ENCODE measurements around the gene NTNG2.

Gene NTNG2

DNA sequence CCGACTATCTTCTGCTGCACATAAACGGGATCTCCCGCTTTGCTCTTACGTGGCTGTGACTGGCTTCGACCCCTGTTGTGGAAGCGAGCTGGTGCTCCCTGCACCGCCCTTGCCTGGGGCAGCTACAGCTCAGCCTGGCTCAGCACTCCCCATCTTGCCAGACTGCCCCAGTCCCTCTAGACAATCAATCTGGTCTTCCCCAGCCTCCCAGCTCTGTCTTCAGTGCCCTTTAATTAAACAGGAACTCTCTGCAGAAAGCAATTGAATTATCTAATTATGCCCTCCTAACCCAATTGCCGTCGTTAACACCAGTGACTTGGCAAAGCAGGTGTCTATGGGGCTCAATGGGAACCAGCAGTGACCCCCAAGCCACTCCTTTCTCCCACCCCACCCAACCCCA, 18.9 kb upstream of the NTNG2 start:
- no peak overlapping the region for H3K4me2 ChIP-seq (ENCODE audit: low read depth, low read length, poor library complexity, severe bottlenecking)
- no peaks in the 10 kb centered on the region for H3F3A ChIP-seq (ENCODE audit: insufficient read depth)
- H3K9me3 ChIP-seq (ENCODE audit: insufficient read depth, low read length) = no peaks in the 10 kb centered on the region
- H3K9ac ChIP-seq (ENCODE audit: low read length) = no peak overlapping the region
- H3K36me3 ChIP-seq (ENCODE audit: low read length) = no peaks in the 10 kb centered on the region
- no peak overlapping the region for H2AFZ ChIP-seq (ENCODE audit: low read depth, low read length, severe bottlenecking)
- H3K4me3 ChIP-seq (ENCODE audit: insufficient read depth, low read length, poor library complexity, severe bottlenecking) = no peak overlapping the region
- H3K79me2 ChIP-seq (ENCODE audit: insufficient read depth, low read length) = no peaks in the 10 kb centered on the region
- H3K27me3 ChIP-seq (ENCODE audit: low read length) = no peaks in the 10 kb centered on the region
- no peaks in the 10 kb centered on the region for H4K20me1 ChIP-seq (ENCODE audit: low read depth, low read length)
- TF ChIP-seq CTCF (IDR thresholded peaks at IDR 0.05; ENCODE audit: insufficient read depth, low read length, poor library complexity, severe bottlenecking) (no peak), EZH2phosphoT487 (conservative IDR thresholded peaks at IDR 0.05; ENCODE audit: low read length) (no peak)
- no peaks in the 10 kb centered on the region for H3K9me2 ChIP-seq (replicated peaks; ENCODE audit: insufficient read depth, low read length)
- no peak overlapping the region for H3K27ac ChIP-seq (ENCODE audit: low read depth, low read length)

- Histone ChIP-seq H3K36me3 (ENCODE audit: low read length) (no peaks in the 10 kb centered on the region), H3K27me3 (ENCODE audit: low read length) (no peaks in the 10 kb centered on the region), H3F3A (ENCODE audit: insufficient read depth) (no peaks in the 10 kb centered on the region), H3K79me2 (ENCODE audit: insufficient read depth, low read length) (no peaks in the 10 kb centered on the region), H3K4me3 (ENCODE audit: insufficient read depth, low read length, poor library complexity, severe bottlenecking) (no peak overlapping the region), H3K9me2 (replicated peaks; ENCODE audit: insufficient read depth, low read length) (no peaks in the 10 kb centered on the region), H2AFZ (ENCODE audit: low read depth, low read length, severe bottlenecking) (no peak overlapping the region), H3K9ac (ENCODE audit: low read length) (no peak overlapping the region), H3K27ac (ENCODE audit: low read depth, low read length) (no peak overlapping the region), H3K4me2 (ENCODE audit: low read depth, low read length, poor library complexity, severe bottlenecking) (no peak overlapping the region), H3K9me3 (ENCODE audit: insufficient read depth, low read length) (no peaks in the 10 kb centered on the region), H4K20me1 (ENCODE audit: low read depth, low read length) (no peaks in the 10 kb centered on the region)
- no peak for TF ChIP-seq EZH2phosphoT487 (conservative IDR thresholded peaks at IDR 0.05; ENCODE audit: low read length)
- no peak for TF ChIP-seq CTCF (IDR thresholded peaks at IDR 0.05; ENCODE audit: insufficient read depth, low read length, poor library complexity, severe bottlenecking)
Observed at GRCh38 chr9:132143359-132143758, 18.5 kb upstream of the NTNG2 start.

- H3K27ac ChIP-seq (ENCODE audit: low read depth, low read length) = no peak overlapping the region
- no peak overlapping the region for H3K9ac ChIP-seq (ENCODE audit: low read length)
- H3K79me2 ChIP-seq (ENCODE audit: insufficient read depth, low read length) = no peaks in the 10 kb centered on the region
- no peaks in the 10 kb centered on the region for H3K36me3 ChIP-seq (ENCODE audit: low read length)
- H3K27me3 ChIP-seq (ENCODE audit: low read length) = no peaks in the 10 kb centered on the region
- no peak overlapping the region for H3K4me3 ChIP-seq (ENCODE audit: insufficient read depth, low read length, poor library complexity, severe bottlenecking)
- no peaks in the 10 kb centered on the region for H3F3A ChIP-seq (ENCODE audit: insufficient read depth)
- no peak overlapping the region for H3K4me2 ChIP-seq (ENCODE audit: low read depth, low read length, poor library complexity, severe bottlenecking)
- no peak for TF ChIP-seq CTCF (IDR thresholded peaks at IDR 0.05; ENCODE audit: insufficient read depth, low read length, poor library complexity, severe bottlenecking)
- TF ChIP-seq EZH2phosphoT487 (conservative IDR thresholded peaks at IDR 0.05; ENCODE audit: low read length) = no peak
- H2AFZ ChIP-seq (ENCODE audit: low read depth, low read length, severe bottlenecking) = no peak overlapping the region
- no peaks in the 10 kb centered on the region for H4K20me1 ChIP-seq (ENCODE audit: low read depth, low read length)
- no peaks in the 10 kb centered on the region for H3K9me2 ChIP-seq (replicated peaks; ENCODE audit: insufficient read depth, low read length)
- no peaks in the 10 kb centered on the region for H3K9me3 ChIP-seq (ENCODE audit: insufficient read depth, low read length)
Observed at GRCh38 chr9:132144708-132145365, 17.0 kb upstream of the NTNG2 start.

Measured in SU-DHL-6 (cell line).